ENCODE results near the gene ARID1A.
"Not testable (repeated sequence)": the region's sequence is repeated elsewhere in the genome, so short reads cannot be mapped to it uniquely, and the experiment has no call there.

Gene ARID1A

DNA sequence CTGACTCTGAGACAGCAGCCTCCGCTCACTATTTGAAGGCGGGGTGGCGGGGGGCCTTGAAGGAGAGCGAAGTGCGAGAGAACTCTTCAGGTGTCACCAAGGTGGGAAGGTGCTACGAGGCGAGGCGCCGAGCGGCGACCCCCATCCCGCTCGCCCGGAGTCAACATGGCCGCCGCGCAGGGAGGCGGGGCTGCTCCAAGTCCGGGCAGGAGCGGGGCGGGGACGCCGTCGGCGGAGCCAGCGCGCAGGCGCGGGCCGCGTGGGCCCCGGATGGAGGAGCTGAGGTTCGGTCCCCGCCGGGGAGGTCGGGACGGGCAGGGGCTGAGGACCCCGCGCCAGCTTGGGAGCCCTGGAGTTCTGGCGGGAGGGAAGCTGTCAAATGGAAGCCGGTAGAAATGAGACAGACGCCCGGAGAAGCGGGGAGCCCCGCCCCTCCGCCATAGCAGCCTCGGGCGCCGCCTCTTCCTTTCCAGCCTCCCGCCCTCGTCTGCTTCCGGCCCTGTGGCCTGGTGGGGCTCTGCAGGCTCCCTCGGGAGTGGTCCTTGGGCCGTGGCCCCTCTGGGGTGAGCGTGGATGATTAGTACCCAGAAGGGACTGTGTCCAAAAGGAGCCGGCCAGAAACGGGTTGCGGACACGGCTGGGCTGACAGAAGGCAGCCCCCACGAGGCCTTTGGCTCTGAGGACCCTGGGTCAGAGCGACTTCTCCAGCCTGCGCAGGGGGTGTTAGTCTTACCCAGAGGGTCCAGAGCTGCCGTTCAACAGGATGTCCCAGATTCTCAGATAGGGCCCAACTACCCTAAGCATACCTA lies 92.1 kb downstream of the ARID1A start, which contains the start of gene PIGV:
TSS of gene PIGV (plus strand) at position 245 of the 809 bp plus-strand sequence. CDS start 2,866 bp downstream, outside the sequence.
- DNase-seq: peak; percentile 100

DNA sequence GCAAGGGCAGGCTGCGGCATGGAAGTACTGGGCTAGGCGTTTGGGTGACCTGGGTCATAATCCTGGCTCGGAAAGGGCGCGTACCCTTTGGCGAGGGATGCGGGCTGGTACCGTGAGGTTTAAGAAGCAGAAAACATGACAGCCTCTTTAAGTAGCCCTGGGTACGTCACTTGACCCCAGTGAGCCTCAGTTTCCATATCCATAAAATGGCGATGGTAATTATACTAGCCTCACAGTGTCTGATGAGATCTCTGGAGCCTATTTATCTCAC lies 92.6 kb downstream of the ARID1A start:
- no peak for DNase-seq

DNA sequence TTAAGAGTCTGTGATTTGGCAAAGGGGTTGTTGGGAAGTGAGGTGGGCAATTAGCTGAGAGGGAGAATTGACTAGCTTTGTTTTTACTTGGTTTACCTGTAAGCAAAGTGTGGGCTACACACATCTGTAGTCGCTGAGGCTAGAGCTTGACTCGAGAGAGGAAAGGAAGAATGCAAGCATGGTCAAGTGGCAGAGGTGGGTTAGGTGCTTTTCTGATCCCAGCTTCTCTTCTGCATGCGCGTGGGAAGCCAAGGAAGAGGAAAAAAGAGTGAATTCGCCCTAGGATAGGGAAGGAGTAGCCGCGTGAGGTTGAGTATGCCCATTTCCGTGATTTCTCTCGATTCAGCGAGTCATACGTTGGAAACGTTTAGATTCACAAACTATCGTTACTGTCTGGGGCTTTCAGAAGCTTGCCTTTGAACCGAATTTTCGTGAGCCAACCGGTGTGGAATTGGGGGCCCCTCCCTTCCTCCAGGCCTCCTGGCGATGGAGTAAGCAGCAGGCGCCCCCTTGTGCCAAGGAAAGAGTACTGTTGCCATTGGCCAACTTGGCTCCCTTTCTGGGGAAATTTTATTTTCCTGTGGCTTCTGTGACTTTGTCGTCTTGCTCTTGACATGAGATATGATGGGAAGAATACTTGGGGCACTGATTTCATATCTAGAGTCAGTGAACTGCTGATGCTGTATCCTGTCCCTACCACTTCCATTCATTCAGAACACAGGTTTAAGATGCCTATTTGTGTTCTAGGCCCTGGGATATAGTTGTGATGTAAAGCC lies 93.2 kb downstream of the ARID1A start:
- DNase-seq: peak; percentile 76

DNA sequence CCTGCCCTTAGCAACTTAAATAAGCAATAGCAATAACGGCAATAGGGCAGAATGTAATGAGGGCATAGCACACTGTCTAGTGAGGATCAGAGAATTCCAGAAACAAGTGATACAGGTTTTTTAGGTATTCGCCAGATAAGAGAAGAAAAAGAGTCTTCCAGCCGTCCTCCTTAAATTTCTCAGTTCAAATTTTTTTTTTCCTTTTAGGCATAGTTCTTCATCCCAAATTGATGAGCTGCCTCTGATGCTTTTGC lies 93.7 kb downstream of the ARID1A start:
- DNase-seq: no peak

DNA sequence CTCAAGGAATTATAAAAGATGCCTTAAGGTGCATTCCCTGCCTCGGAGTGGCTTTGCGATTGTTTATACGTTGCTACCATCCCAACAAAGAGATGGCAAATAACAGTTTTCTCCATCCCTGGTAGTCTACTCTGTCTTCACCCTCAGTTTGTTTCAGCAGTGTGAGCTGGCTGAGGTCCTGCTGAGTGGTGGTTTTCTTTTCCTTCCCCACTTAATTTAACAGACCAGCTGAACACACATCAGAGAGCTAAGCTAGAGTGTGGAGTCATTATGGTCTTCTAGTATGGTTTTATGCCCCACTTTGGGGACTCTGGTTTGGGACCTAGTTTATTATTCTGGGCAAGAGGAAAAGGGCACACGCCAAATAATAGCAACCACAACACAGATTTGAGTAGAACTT lies 94.1 kb downstream of the ARID1A start:
- no peak for DNase-seq

DNA sequence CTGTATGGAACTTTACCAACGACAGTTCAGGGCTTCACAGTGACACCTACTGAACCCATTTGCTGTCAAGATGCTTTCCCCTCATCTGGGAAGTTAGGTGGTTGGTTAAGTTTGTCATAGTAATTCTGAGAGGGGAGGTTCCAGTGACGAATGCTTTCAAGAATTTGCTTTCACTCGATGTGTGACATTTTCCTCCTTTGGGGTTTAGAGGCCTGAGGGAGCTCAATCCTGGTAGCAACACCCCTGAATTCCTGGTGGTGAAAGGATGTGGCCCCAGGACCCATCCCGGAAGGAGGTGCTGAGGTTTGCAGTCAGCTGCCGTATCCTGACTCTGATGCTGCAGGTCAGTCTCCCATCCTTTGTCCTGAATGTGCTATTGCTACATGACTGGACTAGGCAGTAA lies 94.7 kb downstream of the ARID1A start:
- no peak for DNase-seq

DNA sequence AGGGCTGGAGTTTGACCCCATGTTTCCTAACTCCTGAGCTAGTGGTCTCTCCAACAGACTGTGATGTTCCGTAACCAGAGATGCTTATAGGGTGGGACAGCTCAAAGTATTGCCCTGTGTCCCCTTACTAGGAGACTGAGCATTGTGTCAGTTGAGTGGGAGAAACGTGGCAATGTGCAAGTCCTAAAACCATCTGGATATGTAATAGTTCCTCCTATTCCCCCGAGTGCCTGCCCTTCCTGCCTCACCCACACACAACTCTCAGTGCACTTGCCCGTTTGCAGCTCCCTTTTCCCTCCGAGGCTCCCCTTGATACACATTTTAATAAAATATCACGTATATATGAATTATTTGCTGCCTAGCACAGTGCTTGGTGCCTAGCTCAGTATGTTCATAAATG lies 95.3 kb downstream of the ARID1A start:
- DNase-seq: no peak

DNA sequence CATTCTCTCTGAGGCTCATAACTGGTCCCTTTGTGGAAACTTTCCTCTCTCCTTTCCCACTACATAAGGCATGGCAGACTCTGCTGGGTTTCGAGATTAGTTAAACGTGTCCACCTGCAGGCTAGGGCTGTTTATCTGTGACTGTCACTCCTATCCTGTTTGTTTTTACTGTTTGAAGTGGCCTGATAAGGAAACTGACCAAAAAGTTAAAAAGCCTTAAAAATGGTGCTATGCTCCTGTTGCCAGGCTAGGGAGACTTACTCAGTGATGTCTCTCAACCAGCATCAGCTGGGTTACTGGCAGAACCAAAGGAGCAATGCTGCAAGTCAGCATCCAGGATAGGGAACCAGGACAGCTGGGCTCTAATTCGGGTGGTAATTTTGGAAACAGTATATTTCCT lies 95.8 kb downstream of the ARID1A start:
- no peak for DNase-seq

DNA sequence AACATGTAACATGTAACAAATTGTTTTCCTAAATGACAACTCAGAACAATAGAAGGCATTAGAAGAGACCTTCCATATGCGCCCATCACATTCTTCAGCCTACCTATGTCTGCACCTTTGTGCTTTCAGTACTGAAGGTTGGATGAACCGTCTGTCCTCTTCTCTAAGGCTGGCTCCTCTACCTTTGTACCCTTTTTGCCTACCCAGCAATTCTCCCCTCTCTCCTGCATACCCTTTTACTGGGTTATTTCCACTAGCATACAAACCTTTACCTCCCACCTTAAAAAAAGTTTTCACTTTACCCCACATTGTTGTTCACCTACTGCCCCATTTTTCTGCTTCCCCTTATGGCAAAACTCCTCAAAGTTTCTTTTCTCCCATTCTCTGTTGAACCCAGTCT lies 97.1 kb downstream of the ARID1A start:
- DNase-seq: no peak

DNA sequence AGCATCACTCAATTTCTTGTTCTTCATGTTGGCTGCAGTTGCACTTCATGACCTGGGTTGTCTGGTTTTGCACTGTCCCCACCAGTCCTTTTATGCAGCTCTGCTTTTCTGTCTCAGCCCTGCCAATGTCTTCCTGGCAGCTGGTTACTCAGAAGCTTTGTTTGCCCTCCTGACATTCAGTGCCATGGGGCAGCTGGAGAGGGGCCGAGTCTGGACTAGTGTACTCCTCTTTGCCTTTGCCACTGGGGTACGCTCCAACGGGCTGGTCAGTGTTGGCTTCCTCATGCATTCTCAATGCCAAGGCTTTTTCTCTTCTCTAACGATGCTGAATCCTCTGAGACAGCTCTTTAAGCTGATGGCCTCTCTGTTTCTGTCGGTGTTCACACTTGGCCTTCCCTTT lies 98.6 kb downstream of the ARID1A start:
- DNase-seq: no peak

DNA sequence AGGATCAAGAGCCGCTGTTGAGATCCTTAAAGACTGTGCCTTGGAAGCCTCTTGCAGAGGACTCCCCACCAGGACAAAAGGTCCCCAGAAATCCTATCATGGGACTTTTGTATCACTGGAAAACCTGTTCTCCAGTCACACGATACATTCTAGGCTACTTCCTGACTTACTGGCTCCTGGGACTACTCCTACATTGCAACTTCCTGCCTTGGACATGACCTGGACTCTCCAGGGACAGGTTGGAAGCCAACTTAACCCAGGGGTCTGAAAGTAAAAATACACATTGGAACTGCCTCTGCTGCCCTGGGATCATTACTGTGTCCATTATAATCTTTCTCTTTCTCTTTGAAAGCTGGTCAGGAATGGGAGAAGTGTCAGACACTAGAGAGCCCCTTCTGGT lies 101.8 kb downstream of the ARID1A start:
- DNase-seq: no peak

DNA sequence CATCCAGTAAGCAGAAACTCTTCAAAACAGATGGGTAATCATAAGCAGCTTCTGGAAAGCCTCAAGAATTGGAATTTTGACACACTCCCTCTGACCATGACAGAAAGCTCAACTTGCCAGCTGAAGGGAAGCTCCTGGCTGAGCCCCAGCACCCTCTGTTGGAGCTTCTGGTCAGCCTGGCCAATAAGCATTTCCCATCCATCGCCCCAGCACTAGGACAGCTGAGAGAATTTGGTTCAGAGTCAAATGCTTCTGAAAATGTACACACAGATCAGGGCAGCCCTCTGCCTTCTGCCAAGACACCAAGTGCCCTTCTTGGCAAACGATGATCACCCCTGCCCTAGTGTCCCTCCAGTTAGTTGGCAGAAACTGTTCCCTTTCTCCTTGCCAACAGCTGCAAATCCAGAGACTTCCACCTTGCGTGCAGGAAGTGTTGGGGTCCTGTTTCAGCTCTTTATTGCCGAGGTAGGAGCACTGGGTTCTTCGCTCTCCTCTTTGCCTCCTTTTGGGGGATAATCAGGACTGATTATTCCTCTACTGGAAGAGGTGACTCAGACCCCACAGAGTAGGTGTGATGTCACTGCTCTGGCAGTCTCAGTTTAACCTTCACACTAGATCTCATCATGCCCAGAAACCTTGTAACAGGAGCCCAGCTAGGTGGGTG lies 103.8 kb downstream of the ARID1A start:
- no peak for DNase-seq

DNA sequence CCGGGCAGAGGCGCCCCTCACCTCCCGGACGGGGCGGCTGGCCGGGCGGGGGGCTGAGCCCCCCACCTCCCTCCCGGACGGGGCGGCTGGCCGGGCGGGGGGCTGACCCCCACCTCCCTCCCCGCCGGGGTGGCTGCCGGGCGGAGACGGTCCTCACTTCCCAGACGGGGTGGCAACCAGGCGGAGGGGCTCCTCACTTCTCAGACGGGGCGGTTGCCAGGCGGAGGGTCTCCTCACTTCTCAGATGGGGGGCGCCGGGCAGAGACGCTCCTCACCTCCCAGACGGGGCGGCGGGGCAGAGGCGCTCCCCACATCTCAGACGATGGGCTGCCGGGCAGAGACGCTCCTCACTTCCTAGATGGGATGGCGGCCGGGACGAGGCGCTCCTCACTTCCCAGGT lies 108.1 kb downstream of the ARID1A start:
- DNase-seq: not testable (repeated sequence)

DNA sequence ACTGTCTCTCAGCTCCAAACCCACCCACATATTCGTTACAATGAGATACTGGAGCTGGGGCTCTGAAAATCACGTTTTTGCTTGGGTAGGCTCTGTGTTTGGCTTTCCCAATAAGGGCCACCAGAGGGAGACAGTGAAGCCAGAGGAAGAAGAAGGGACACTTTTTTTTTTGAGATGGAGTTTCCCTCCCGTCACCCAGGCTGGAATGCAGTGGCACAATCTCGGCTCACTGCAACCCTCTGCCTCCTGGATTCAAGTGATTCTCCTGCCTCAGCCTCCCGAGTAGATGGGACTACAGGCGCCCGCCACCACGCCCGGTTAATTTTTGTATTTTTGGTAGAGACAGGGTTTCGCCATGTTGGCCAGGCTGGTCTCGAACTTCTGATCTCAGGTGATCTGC lies 114.3 kb downstream of the ARID1A start:
- not testable (repeated sequence) for DNase-seq

DNA sequence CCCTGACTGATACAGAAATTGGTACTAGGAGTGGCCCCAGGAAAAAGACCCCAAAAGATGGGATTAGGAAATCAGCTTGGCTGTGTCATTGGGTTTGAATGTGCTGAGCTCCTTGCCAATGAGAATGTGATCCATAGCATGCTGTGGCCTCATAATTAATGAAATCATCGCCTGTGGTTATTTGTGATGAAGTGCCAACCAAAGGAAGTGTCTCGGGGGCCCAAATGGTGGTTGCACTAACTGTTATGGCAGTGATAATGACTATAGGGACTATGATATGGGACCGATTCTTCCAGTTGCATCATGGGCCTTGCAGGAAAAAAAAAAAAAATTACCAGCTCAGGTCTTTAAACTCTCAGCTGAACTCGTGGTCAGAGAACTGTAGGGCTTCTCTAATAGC lies 115.2 kb downstream of the ARID1A start:
- DNase-seq: no peak

DNA sequence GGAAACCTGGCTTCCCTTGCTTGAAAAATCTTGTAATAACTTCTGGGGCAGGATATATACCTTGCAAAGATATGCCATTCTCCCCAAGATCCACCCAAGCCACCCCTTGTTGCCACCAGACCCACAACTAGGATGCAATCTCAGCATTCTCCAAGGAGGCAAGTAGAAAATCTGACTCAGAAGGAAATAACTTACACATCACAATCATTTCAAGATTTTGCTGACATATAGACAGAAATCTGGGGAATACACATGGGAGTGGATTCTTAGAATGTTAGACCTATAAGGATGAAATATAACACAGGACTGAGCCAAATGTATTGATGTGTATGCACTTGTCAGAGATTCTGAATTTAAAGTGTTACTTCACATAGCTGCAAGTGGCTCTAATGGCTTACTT lies 115.9 kb downstream of the ARID1A start:
- DNase-seq: no peak

DNA sequence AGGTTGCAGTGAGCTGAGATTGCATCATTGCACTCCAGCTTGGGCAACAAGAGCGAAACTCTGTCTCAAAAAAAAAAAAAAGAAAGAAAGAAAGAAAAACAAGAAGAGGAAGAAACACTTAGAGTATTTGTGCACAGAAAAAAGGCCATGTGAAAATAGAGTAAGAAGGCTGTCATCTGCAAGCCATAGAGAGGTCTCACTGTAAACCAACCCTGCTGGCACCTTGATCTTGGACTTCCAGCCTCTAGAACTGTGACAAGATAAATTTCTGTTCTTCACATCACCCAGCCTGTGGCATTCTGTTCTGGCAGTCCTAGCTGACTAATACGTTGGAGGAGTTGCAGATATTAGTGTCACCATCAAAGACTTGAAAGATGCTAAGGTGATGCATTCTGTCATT lies 118.6 kb downstream of the ARID1A start:
- DNase-seq: no peak

DNA sequence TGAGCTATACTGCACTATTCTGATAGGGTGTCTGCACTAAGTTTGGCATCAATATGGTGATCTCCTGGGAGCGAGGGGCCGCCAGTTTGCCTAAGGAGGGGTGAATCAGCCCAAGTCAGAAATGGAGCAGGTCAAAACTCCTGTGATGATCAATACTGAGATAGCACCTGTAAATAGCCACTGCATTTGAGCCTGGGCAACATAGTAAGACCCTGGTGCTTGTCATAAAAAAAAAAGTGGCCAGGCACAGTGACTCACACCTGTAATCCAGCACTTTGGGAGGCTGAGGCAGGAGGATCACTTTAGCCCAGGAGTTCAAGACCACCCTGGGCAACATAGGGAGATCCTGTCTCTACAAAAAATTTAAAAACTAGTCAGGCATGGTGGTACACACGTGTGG lies 119.1 kb downstream of the ARID1A start:
- no peak for DNase-seq

DNA sequence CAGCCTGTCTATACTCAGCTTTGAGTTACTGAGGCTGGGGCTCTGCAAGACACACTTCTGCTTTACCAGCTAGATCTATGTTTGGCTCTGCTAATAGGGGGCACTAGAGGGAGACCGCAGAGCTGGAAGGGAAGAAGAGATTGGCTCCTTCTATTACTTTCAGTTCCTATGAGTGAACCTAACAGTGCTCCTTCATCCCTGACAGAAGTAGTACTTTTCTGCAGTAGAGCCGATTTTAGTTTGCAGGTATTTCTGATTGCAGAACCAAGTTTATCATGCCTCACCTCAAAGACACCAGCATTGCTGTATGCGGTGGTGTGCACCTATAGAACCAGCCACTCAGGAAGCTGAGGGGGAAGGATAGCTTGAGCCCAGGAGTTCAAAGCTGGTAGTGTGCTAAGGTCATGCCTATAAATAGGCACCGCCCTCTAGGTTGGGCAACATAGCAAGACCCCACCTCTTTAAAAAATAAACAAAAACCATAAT lies 125.0 kb downstream of the ARID1A start:
- no peak for DNase-seq

DNA sequence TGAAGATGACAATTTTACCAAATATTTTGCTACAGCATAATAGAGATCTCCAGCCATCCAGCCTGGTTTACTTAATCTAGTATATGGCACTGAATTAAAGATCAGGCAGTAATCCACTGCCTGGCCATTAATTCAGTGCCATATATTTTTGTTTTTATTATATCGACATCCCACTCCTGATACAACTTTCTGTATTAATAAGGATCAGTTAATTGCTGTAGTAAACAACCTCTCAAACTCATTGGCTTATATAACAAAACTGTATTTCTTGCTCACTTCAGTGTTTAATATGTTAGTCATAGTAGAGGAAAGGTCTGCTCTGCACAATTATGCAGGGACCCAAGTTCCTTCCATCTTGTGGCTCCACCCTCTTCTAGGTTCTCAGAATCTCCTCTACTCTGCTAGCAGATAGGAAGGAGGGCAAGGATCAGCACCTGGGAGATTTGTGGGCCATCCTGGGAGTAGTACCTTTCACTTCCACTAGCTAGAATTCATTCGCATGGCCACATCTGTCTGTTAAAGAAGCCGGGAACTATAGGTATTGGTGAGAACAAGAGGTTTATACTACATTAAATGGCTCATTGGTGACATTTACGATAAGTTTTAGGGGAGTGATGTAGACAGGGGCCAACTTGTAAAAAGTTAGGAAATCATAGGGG lies 127.1 kb downstream of the ARID1A start:
- DNase-seq: no peak

DNA sequence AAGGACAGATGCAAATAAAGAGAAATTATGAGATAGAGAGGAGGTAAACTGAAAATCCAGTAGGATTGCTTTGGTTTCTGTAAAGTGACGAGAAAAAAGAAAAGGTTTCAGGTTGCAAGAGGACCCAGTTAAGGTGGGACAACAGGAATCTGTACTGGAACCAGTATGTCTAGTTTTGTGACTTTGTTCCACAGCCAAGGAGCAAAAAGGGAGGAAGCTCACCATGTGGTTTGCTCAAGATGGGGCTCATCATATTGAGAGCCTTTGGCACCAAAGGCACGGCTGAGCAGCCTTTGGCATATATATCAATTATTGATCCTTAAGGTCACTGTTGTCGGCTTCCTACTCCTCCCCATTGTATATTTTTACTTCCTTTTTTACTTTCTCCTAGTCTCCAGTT lies 128.9 kb downstream of the ARID1A start:
- DNase-seq: no peak

DNA sequence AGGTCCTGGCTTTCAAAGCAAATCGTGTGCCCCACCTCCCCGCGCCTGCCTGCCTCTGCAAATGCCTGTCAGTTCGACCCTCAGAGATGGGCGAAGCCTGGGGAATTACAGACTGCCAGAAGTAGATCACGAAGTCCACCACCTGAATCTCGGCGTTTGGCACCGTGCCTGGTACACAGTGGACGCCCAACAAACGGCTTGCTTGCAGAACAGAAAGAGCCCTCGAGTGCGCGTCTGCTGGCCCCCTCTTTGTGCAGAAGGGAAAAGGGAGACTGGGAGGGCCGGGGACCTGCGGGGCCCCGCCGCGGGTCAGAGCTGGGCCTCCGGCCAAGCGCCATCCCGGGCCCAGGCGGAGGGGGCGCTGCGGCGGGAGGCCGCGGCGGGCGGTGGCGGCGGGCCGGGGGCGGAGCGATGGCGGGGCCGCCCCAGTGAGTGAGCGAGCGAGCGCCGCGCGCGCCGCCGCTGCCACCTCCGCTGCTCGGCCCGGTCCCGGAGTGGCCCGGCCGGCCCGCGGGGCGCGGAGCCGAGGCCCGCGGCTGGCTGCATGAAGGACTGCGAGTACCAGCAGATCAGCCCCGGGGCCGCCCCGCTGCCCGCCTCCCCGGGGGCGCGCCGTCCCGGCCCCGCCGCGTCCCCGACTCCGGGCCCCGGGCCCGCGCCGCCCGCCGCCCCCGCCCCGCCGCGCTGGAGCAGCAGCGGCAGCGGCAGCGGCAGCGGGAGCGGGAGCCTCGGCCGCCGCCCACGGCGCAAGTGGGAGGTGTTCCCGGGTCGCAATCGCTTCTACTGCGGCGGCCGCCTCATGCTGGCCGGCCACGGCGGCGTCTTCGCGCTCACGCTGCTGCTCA lies 130.7 kb downstream of the ARID1A start, which contains the start of gene ZDHHC18:
TSS of gene ZDHHC18 (plus strand) at position 428 of the 845 bp plus-strand sequence. CDS start at position 545, 117 bp downstream.
- DNase-seq: peak; percentile 85
